GM12874 (cell line): Measurements from ENCODE around the gene LONRF2.

Source experiments
- CTCF ChIP-seq: IDR thresholded peaks from 2 replicates; pipeline ENCODE4 v1.5.1; 2011; ENCODE audit warnings: low read depth, mild to moderate bottlenecking, control low read depth, low read length, moderate library complexity; ENCODE audit not compliant: insufficient read depth

The LONRF2 gene

GRCh38 chr2:100237163-100237562, 85.1 kb downstream of the LONRF2 start:
- no peak for TF ChIP-seq CTCF

GRCh38 chr2:100236166-100236565, 86.1 kb downstream of the LONRF2 start:
- TF ChIP-seq CTCF: no peak

GRCh38 chr2:100235581-100235980, 86.7 kb downstream of the LONRF2 start:
- no peak for TF ChIP-seq CTCF

- no peak for TF ChIP-seq CTCF
Measured at GRCh38 chr2:100235098-100235497, 87.2 kb downstream of the LONRF2 start.

GRCh38 chr2:100234141-100234540, 88.2 kb downstream of the LONRF2 start:
- no peak for TF ChIP-seq CTCF

- no peak for TF ChIP-seq CTCF
Measured at GRCh38 chr2:100233061-100233460, 89.2 kb downstream of the LONRF2 start.

- TF ChIP-seq CTCF: no peak
Measured at GRCh38 chr2:100230754-100231153, 91.5 kb downstream of the LONRF2 start.

- no peak for TF ChIP-seq CTCF
Measured at GRCh38 chr2:100228967-100229366, 93.3 kb downstream of the LONRF2 start.
